Left colon (tissue), 2 donors: ENCODE results near the gene PTPRG. TPM values are rescaled to one million over a fixed set of nuclear protein-coding genes. Genes with fewer than 3 reads are reported as not detected.
A peak's percentile ranks its signal among the peaks of the same experiment; 100 is the strongest.

Source experiments
- ATAC-seq: fragments of 200-7000 bp; cut with Tn5 transposase; one replicate; pipeline ENCODE4 v1.9.1; 2020; ENCODE audit warnings: mild to moderate bottlenecking, moderate library complexity
- DNase-seq, 2 donors: peaks; one replicate each; pipeline ENCODE4 v3.0.0-alpha.2; 2020
- intact Hi-C, 2 donors: fragments of 100-400 bp; cut with DNase I in 1 of 2; cut with micrococcal nuclease in 1 of 2; formaldehyde crosslinking; loops; one replicate each; pipeline versions ENCODE4 v1.11.2 to v1.14.0; 2022; cut with DNase I, micrococcal nuclease
- total RNA-seq, 2 donors: library from RNA; stranded (reverse); fragmentation: NEBNext Ultra II Directional; extraction: Animal tissue kit (Norgen Biotek cat#: 25700); gene quantifications; one replicate each; pipeline ENCODE4 v1.2.1, GENCODE V29; 2021
- donor health status: DM: no; HTN: no; CAD: no.
- donor health status: DM: yes; HTN: yes; CAD: no.

The PTPRG gene
- total RNA-seq, 2 donors from 2014 or later = 26.0 to 33.4 TPM

DNA sequence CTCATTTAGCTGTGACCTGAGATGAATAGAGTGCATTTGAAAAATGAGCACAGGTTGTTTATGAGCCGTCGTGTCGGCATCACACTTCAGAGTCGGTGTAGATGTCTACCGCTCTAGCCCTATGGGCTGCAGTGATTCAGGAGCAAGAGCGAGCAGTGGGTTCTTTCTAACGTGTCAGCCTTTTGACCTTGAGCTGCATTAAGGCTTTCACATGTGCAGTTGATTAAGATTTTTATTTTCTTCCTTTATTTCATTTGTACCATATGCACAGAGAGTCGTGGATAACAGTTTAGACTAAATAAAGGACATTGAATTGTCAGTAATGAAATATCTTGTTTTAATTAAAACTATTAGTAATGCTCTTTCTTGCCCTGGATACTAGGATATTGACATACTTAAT is 368.2 kb downstream of the PTPRG start:
- ATAC-seq (no peak), DNase-seq (no peak)
- intact Hi-C loops = no loop called here

DNA sequence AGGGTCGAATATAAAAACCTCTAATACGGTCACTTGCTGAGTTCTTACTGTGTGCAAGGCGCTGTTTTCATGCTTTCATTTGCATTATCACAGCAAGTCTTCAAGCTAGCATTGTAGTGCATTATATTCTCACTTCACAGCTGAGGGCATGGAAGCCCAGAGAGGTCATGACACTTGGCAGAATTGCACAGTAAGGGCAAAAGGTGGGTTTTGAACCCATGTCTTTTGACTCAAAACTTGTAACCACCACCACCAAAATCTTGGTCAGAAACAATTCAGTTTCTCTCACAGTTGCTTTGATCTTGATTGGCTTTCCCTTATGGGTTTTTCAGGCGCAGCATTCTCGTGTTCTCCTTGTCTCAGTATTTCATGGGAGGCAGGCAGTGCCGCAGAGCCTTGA is 371.1 kb downstream of the PTPRG start:
- DNase-seq = no peak
- intact Hi-C loops = no loop called here
- no peak for ATAC-seq

DNA sequence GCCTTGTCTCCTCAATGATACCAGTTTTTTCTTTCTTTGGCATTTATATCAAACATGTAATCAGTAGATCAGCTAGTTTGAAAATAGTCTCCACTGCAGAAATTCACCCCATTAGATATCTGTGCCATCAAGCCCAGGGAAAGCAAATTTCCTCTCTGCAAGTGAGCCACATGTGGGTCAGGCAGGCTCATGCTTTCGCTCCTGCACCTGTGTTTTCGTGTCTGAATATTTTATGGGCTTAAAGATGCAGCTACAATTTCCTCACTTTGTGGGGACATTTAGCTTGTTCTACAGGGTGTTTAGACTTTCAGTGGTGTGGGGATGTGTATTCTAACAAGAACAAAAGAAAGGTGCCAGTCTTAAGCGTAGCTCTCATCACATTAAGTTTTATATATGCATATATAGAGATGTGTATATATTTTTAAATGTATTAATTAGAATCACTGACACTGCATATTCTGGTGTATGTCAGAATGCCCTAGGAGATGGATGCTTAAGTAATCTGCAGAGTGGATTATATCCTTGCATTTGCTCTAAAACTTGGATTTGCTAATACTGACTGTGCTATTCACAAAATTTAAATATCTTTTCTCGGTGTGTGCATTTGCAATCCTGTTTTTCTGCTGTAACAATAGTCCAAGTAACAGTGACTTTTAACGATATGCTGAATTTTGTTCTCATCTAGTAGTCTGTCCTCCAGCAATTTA is 372.6 kb downstream of the PTPRG start:
- no peak for ATAC-seq
- intact Hi-C loops = no loop called here
- no peak for DNase-seq

DNA sequence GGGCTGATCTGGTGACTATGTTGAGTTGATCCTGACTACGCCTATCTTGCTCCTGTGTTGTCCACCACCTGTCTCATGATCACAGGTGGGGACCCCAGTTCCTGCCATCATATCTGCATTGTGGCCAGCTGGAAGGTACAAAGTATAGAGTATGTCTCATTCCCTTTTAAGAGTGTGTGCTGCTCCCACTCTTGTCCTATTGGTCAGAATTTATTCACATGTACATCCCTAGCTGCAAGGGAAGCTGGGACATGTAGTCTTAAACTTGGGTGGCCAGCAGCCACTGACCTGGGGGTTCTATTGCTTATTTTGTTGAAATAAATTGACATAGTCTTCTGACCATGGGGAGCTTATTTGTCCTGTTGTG is 373.1 kb downstream of the PTPRG start:
- intact Hi-C loops = no loop called here
- ATAC-seq = no peak
- DNase-seq = no peak

DNA sequence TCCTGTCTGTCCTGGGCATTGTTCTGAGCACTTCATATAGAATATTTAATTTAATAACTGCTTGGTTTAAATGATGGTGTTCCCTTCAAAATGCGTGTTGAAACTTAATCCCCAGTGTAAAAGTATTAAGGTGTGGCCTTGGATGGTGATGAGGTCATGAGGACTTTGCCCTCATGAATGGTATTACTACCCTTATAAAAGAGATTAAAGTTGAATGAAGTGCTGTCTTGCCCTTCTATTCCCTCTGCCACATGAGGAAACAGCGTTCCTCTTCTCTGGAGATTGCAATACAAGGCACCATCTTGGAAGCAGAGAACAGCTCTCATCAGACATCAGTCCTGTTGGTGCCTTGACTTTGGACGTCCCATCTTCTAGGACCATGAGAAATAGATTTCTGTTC is 374.4 kb downstream of the PTPRG start:
- intact Hi-C loops = no loop called here
- ATAC-seq = peak; percentile 99
- no peak for DNase-seq

DNA sequence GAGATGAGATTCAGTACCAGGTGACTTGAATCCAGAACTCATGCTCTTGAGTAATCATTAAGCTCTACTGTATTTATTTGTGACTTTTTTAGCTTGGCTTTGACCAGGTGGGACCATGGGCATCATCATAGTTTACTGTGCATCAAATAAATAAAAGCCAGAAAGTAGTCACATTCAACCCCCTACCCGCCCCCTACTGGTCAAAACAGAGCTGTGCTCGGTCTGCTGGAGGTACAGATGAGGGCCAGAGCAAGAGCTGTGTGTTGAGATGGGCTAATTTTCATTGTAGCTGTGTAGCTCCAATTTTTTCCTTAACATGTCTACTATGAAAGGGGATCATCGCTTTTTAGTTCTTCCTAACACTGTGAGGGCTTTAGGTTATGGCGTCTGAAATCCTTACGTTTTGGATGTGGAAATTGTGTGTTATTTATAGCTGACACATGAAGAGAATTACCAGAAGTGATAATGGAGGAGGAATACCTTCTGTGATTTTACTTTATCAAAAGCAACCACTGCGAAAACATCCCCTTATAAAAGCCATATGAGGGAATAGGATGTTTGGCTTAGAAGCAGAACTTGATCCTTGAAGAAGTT is 375.1 kb downstream of the PTPRG start:
- DNase-seq = peak in 1 of 2 donors; percentile 18
- ATAC-seq = no peak
- intact Hi-C loops = no loop called here

DNA sequence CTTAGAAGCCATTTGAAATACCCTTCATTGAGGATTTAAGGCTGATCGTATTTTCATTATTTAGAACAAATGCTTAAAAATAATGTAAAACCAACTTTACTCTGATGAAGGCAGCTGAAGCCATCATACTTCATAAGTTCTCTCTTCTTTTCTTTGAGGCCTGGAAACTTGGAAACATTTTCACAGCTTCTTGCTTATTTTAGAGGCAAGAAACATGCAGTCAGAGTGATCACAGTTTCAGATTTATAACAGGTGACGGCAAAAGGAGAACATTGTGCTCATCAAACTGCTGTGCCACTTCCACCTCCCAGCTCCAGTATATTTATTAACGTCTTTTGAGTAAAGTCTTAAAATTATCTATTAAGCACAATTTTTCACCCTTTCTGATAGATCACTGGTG is 376.1 kb downstream of the PTPRG start:
- intact Hi-C loops = no loop called here
- DNase-seq (no peak), ATAC-seq (no peak)

DNA sequence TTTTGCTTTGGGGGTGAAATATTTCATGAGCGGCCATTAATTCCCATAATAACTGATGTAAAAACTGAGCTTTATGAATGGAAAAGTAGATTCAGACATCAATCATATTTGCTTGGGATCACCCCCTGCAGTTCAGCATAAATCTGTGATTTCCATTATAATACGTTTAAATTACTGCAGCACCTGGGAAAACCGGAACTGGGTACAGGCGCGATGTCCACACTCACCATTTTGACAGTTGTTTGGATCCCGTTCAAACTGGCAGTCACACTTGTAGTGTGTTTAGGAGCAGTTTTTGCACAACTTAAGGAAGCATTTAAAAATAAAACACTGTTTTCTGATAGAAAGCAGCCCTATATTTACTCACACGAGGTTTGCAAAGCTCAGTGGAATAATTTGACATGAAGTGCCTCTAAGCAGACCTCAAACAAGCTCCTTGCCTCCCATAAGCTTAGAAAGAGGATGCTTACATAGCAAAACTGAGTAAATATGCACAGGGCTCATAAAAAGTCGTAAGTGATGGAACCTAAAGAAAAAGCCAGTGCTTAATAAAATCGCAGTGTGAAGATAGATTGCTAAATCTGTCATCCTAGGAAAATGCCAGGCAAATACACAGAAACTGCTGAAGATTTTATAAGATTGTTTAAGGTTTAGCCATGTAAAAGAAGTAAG is 377.6 kb downstream of the PTPRG start:
- intact Hi-C loops = no loop called here
- DNase-seq = no peak
- peak; percentile 50 for ATAC-seq

DNA sequence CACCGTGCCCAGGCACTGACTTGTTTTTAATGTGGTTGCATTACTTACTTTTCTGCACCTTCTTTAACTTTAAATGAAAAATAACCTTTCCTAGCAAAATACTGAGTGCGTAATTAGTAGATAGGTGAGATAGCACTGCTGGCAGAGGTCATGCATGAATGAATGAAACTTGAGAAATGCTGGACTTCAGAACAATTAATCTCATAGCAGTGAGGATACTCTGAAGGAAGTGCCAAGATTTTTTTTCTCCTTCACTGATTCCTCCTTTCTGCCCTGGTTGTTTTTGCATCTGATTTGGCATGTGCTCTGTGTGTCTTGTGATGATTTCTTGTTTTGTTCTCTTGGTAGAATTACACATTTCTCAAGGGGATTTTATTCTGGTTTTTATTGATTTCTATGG is 378.9 kb downstream of the PTPRG start:
- ATAC-seq (no peak), DNase-seq (no peak)
- intact Hi-C loops = no loop called here

DNA sequence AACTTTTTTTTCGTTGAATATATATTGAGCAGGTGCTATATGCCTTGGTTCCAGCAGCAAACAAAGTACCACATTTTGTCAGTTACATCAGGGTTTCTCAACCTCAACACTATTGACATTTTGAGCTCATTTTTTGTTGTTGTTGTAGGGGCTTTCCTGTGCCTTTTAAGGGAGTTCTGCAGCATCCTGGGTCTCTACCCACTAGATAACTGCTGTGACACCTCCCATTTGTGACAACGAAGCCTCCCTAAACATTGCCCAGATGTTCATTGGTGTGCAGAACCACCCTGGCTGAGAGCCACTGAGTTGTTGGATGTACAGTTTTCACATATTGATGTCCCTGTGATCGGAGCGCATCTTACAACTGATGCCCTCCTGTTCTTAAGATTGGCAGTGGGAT is 382.6 kb downstream of the PTPRG start:
- intact Hi-C loops = no loop called here
- ATAC-seq (no peak), DNase-seq (no peak)

DNA sequence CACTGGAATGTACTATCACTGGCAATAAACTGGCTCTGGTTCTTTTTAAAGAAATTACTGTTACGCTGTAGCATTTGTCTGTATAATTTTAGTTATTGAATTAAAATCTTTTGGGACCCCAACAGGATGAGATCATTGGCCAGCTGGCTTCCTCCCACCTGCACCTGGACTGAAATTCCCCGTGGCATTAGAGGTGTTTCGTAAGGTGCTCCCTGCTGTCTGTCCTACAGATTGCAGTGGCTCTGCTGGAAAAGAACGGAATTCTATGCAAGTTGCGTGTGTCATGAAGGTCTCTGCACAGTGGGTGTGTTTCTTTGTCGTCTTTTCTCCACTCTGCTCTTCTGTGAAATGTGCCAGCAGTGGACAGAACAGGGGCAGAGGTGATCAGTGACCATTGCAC is 383.4 kb downstream of the PTPRG start:
- intact Hi-C loops = no loop called here
- ATAC-seq = no peak
- DNase-seq = no peak

DNA sequence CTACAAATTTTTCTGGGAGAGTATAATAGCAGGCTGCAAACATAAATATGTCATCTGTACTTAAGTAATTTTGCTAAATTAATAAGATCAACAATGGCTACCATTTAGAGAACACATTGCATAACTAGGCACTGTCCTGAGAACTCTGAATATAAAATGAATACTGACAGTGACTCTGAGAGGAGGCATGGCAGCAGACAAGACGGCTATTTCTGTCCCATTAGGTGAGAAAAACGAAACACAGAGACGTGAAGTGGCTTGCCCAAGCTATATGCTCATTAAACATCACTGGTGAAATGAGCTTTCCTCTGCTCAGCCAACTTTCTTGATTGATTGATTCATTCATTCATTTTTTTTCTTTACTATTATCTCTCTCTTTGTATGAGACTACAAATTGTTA is 384.3 kb downstream of the PTPRG start:
- intact Hi-C loops = no loop called here
- DNase-seq = no peak
- no peak for ATAC-seq

DNA sequence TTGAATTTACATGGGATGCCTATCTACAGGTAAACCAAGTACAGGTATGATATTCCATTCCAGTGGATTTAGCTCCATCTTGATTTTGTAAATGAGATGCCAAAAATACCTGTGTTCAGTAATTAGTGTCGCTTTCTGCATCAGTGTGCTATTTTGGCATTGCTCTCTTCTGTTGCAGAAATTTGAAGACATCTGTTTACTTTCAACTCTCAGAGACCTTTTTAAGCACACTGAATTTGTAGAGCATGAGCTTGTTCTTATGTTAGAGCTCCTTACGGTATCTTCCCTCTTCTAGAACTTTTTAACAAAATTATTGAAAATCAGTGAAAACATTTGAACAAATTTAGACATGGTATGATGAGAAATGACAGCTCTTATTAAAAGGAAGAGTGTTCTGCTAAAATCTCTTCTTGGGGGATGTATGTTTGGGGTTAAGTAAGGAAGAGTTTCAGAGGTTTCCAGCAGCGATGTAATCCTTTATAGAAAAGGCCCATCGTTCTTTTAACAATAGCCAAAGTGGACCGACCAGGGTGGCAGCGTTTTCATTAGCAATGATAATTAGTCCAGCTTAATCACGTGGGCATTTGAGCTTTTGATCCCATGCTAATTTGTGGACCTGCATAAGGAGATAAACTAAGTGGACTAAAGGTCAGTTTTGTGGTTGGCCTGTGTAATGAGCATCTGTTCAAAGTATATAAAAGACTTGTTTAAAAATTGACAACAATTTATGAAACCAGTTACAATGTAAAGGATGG is 385.4 kb downstream of the PTPRG start:
- intact Hi-C loops = no loop called here
- ATAC-seq (no peak), DNase-seq (no peak)

DNA sequence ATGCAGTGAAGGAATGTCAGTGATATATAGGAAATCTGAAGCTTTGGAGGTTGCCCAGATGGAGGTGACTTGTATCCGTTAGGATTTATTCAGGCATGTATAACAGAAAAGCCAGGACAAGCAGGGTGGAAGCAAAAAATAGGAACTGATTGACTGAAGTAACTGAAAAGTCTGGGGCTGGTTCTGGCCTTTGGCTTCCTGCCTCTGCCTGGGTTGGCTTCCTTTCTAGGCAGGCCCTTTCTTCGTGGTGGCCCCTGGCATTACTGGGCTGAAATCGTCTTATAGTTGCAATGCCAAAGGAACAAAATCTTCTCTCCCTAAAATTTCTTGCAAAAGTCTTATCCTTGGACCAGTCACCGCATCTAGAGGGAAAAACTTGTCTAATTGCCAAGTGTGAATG is 386.1 kb downstream of the PTPRG start:
- DNase-seq = no peak
- intact Hi-C loops = no loop called here
- no peak for ATAC-seq

DNA sequence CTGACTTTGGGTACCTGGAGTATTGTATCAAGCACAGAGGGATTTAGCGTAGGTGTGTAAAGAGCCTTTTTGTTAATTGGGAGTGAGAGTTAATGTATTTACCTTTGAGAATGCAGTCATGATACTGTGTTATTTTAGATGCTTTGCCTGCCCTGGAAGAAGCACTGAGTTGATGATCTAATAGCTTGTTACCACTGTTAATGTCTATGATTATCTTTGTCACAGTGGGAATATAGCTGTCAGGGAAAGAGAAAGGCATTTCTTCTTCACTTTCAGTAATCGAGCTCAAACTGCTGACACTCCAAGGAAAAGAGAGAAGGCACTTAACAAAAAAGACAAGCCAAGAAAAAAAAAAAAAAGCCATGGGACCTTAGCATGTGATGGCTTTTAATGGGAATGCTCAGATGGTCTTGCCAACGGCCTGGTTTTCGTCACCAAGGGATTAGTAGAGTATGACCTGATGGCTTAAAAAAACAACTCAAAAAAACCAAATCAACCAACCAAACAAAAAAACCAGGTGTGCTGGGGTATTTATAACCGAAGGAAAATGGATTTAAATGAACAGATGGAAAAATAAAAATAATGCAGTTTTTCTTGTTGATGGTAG is 387.4 kb downstream of the PTPRG start:
- intact Hi-C loops = no loop called here
- DNase-seq (no peak), ATAC-seq (no peak)

DNA sequence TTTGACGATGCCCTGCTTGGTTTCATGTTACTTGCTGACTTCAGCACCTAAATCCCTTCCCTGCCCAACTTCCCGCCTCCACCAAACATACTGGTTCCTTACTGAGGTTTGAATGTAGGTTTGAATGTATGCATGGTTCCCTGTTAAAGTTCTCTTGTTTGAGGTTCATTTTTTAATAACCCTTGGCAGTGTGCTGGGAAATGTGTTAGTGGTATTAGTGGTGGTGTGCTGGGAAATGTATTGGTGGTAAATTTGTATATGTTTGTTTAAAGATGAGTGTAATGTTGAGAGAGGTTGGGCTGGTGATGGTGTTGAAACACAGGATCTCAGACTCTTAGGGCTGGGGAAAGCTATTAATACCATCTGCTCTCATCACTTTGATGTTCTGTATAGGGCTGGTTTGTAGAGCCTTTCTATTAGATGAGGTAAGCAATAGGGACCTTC is 392.7 kb downstream of the PTPRG start:
- ATAC-seq (no peak), DNase-seq (no peak)
- intact Hi-C loops = no loop called here

DNA sequence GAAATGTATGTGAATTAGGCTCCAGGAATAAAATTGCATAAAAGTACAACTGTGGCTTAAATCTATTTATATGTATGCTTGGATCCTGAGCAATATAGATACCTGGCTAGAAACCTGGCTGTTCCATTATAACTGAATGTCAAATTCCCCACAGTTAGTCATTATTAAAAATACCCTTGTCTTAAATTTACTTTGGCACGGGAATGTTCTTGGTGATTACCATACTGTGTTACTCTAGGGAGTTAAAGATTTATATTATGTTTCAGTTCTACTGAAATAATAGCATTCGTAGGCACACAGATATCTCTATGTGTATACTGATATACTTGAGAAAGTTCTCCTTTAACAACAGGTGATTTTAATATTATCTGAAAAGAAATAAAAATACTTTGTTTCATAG is 394.1 kb downstream of the PTPRG start:
- intact Hi-C loops = no loop called here
- DNase-seq (no peak), ATAC-seq (no peak)

DNA sequence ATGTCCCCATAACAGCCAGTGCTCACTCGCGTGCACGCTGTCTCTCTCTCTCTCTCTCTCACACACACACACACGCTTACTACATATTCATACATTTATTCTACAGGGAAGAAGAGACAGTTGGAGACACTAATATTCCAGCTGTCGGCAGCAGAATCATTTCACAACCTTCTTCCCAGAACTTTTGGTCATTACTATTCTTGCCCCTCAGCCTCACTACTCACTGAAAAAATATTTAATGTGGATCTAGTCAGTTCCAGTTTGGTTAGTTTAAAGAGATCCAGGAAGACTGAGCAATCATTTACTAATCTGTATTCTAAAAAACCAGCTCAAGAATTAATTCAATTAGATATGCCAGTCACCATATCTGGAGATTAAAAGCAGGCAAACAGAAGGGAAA is 394.9 kb downstream of the PTPRG start:
- ATAC-seq (no peak), DNase-seq (no peak)
- intact Hi-C loops = no loop called here

DNA sequence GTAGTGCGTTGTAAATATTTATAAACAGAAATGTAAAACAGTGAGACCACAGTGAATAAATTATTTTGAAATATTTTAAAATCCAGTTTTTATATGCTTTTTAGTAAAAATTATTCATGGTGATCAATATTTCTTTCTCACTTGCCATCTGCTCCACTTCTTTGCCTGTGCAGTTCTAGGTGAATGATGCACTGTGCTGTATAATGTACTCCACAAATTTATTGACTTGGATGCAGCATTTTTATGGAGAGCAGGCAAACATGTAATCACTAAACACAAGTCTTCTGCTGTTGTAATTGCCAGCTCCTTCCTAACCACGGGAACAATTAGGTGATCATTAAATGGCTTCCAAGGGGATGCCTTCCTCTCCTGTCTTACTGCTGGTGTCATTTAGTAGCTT is 395.9 kb downstream of the PTPRG start:
- no peak for DNase-seq
- no peak for ATAC-seq
- intact Hi-C loops = no loop called here

DNA sequence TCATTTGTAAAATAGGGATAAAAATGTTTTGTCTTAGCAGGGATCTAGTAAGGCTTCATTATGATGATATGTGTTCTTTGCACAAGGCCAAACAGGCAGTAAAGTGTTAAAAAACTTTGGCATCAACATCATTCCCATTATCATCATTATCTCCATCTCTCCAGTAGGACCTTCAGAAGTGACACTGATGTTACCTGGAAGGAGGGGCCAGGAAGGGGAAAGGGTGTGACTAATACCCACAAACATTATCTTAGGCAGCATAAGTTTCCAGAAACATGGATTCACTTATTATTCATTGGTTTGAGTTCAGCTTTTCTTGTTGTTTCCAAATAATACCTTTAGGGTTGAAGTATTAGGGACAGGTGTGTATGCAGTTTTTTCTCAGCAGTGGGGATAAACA is 399.6 kb downstream of the PTPRG start:
- no peak for ATAC-seq
- no peak for DNase-seq
- intact Hi-C loops = no loop called here
